Hepatocyte (in vitro differentiated cells): Measurements from ENCODE around the gene GPATCH1.

Source experiments
- CTCF ChIP-seq: fragments of 200-600 bp; sonication (generic); IDR thresholded peaks from 2 replicates; pipeline ENCODE4 v1.5.1; 2016; ENCODE audit warnings: antibody characterized with exemption, mild to moderate bottlenecking; ENCODE audit not compliant: poor library complexity
- EZH2 ChIP-seq: fragments of 200-600 bp; sonication (generic); IDR thresholded peaks from 2 replicates; pipeline ENCODE4 v1.6.1; 2016; ENCODE audit warnings: antibody characterized with exemption, mild to moderate bottlenecking, borderline replicate concordance

- no peak for TF ChIP-seq CTCF
- no peak for TF ChIP-seq EZH2
Measured at GRCh38 chr19:33110137-33110910, 29.3 kb downstream of the GPATCH1 start.
